Sigmoid colon (tissue), 7 donors: ENCODE measurements around the gene EXO1. TPM values are rescaled to one million over a fixed set of nuclear protein-coding genes. Genes with fewer than 3 reads are reported as not detected.

ENCODE experiments used
- DNase-seq: peaks from one replicate; pipeline ENCODE4 v3.0.0-alpha.2; 2019
- H3K27ac ChIP-seq, 4 donors: fragments of 200-600 bp; sonication (generic); one replicate each; pipeline ENCODE4 v1.5.1; 2016 to 2019; ENCODE audit warnings: mild to moderate bottlenecking in 1 of 4
- H3K27me3 ChIP-seq, 3 donors: fragments of 200-600 bp; sonication (generic); one replicate each; pipeline ENCODE4 v1.5.1; 2019; ENCODE audit warnings: mild to moderate bottlenecking in 1 of 3
- H3K36me3 ChIP-seq, 4 donors: fragments of 200-600 bp; sonication (generic); one replicate each; pipeline ENCODE4 v1.5.1; 2016 to 2019
- H3K4me1 ChIP-seq, 4 donors: fragments of 200-600 bp; sonication (generic); one replicate each; pipeline ENCODE4 v1.5.1; 2017 to 2019
- H3K4me3 ChIP-seq, 4 donors: fragments of 200-600 bp; sonication (generic); one replicate each; pipeline ENCODE4 v1.5.1; 2017 to 2019; ENCODE audit warnings: mild to moderate bottlenecking in 2 of 4, moderate library complexity in 1 of 4
- H3K9me3 ChIP-seq, 4 donors: fragments of 200-600 bp in 3 of 4; sonication (generic) in 3 of 4; one replicate each; pipeline versions ENCODE4 v1.5.1 to v1.6.1; 2013 to 2019
- CTCF ChIP-seq, 4 experiments: fragments of 450-650 bp in 3 of 4; fragments of 200-600 bp in 1 of 4; IDR thresholded peaks; one replicate each; pipeline ENCODE4 v1.5.1; 2016 to 2019; ENCODE audit warnings: antibody characterized with exemption in 4 of 4, mild to moderate bottlenecking in 3 of 4, moderate library complexity in 2 of 4
- EP300 ChIP-seq, 4 donors: sonication (generic); formaldehyde crosslinking; IDR thresholded peaks; one replicate each; pipeline ENCODE4 v1.6.1; 2017; ENCODE audit warnings: antibody characterized with exemption in 4 of 4
- POLR2A ChIP-seq, 2 donors: fragments of 450-650 bp; IDR thresholded peaks; one replicate each; pipeline ENCODE4 v1.6.1; 2016; ENCODE audit warnings: antibody characterized with exemption in 2 of 2, mild to moderate bottlenecking in 2 of 2, moderate library complexity in 2 of 2
- POLR2AphosphoS5 ChIP-seq, 4 donors: sonication (generic); formaldehyde crosslinking; IDR thresholded peaks; one replicate each; pipeline ENCODE4 v1.6.1; 2017; ENCODE audit warnings: antibody characterized with exemption in 4 of 4
- WGBS, 2 donors: extraction: QIAGEN DNeasy Blood & Tissue Kit; methylation state at CpG; one replicate each; pipeline ENCODE4 v1.1.7; 2013; 5-methylcytosine and 5-hydroxymethylcytosine counted together
- intact Hi-C: fragments of 100-400 bp; cut with DNase I; formaldehyde crosslinking; loops from one replicate; pipeline ENCODE4 v1.15.1; 2023
- polyA plus RNA-seq, 3 donors: library from polyadenylated mRNA; stranded (reverse); fragments of 200-250 nt; gene quantifications; one replicate each; pipeline ENCODE4 v1.2.3, GENCODE V29; 2013
- total RNA-seq, 4 donors: library from RNA; depleted of rRNA; stranded (reverse); fragments of >200 nt; gene quantifications; one replicate each; pipeline ENCODE4 v1.1.0, GENCODE V29; 2016
- donor health status: healthy with polysubstance abuse.
- donor health status: Bipolar disorder and iron deficiency.
- donor health status: healthy.

The EXO1 gene
- total and polyA plus RNA-seq, 7 donors, result under 0.01 to 3.4 (median 0.71) TPM; not detected in 2

GRCh38 chr1:241808265-241808664 lies 39.7 kb upstream of the EXO1 start:
- H3K4me3 ChIP-seq, result no peak overlapping the region

GRCh38 chr1:241810769-241811405 lies 37.1 kb upstream of the EXO1 start:
- TF ChIP-seq CTCF (IDR thresholded peaks at IDR 0.05) (no peak), POLR2A (IDR thresholded peaks at IDR 0.05) (no peak), POLR2AphosphoS5 (IDR thresholded peaks at IDR 0.05) (no peak), EP300 (IDR thresholded peaks at IDR 0.05) (no peak)
- DNase-seq, result no peak
- no peaks in the 10 kb centered on the region for H3K4me1 ChIP-seq
- 81 to 86% methylated on average over 8 of the region's 8 CpGs for WGBS, 2 donors
- H3K36me3 ChIP-seq, result no peaks in the 10 kb centered on the region
- H3K4me3 ChIP-seq, result no peak overlapping the region
- no peak overlapping the region for H3K27ac ChIP-seq
- no peaks in the 10 kb centered on the region for H3K27me3 ChIP-seq
- H3K9me3 ChIP-seq, result no peaks in the 10 kb centered on the region
- intact Hi-C loops, result no loop called here

More at GRCh38 chr1:241808265-241808664, 39.7 kb upstream of the EXO1 start:
- Histone ChIP-seq H3K36me3 (no peaks in the 10 kb centered on the region), H3K9me3 (no peaks in the 10 kb centered on the region), H3K4me1 (no peaks in the 10 kb centered on the region), H3K27ac (no peak overlapping the region), H3K27me3 (no peaks in the 10 kb centered on the region)
- TF ChIP-seq POLR2AphosphoS5 (IDR thresholded peaks at IDR 0.05), result no peak
- TF ChIP-seq EP300 (IDR thresholded peaks at IDR 0.05), result no peak
- no peak for TF ChIP-seq CTCF (IDR thresholded peaks at IDR 0.05)
- TF ChIP-seq POLR2A (IDR thresholded peaks at IDR 0.05), result no peak
- 49 to 51% methylated on average over 2 of the region's 2 CpGs for WGBS, 2 donors
- intact Hi-C loops, result no loop called here
- DNase-seq, result no peak

GRCh38 chr1:241813768-241814320 lies 34.2 kb upstream of the EXO1 start:
- H3K36me3 ChIP-seq, result no peaks in the 10 kb centered on the region
- no peak overlapping the region for H3K27ac ChIP-seq
- no peaks in the 10 kb centered on the region for H3K9me3 ChIP-seq
- intact Hi-C loops, result no loop called here
- H3K4me3 ChIP-seq, result no peak overlapping the region
- no peak for DNase-seq
- TF ChIP-seq POLR2A (IDR thresholded peaks at IDR 0.05), result no peak
- no peak for TF ChIP-seq CTCF (IDR thresholded peaks at IDR 0.05)
- TF ChIP-seq POLR2AphosphoS5 (IDR thresholded peaks at IDR 0.05), result no peak
- TF ChIP-seq EP300 (IDR thresholded peaks at IDR 0.05), result no peak
- 81 to 84% methylated on average over 8 of the region's 8 CpGs for WGBS, 2 donors
- no peaks in the 10 kb centered on the region for H3K27me3 ChIP-seq
- no peaks in the 10 kb centered on the region for H3K4me1 ChIP-seq

GRCh38 chr1:241816008-241816407 lies 32.0 kb upstream of the EXO1 start:
- Histone ChIP-seq H3K36me3 (no peaks in the 10 kb centered on the region), H3K4me1 (no peaks in the 10 kb centered on the region), H3K9me3 (no peaks in the 10 kb centered on the region), H3K4me3 (no peak overlapping the region), H3K27ac (no peak overlapping the region), H3K27me3 (no peaks in the 10 kb centered on the region)
- WGBS, 2 donors, result 68 to 79% methylated on average over 6 of the region's 6 CpGs
- intact Hi-C loops, result no loop called here
- DNase-seq, result no peak
- TF ChIP-seq POLR2A (IDR thresholded peaks at IDR 0.05) (no peak), POLR2AphosphoS5 (IDR thresholded peaks at IDR 0.05) (no peak), EP300 (IDR thresholded peaks at IDR 0.05) (no peak), CTCF (IDR thresholded peaks at IDR 0.05) (no peak)
